Measurements from ENCODE around the gene PTGER2. TPM values are rescaled to one million over a fixed set of nuclear protein-coding genes. Genes with fewer than 3 reads are reported as not detected.

Gene PTGER2
- total RNA-seq, 4 donors from 2014 or later: 2.0 to 9.9 (median 3.5) TPM

DNA sequence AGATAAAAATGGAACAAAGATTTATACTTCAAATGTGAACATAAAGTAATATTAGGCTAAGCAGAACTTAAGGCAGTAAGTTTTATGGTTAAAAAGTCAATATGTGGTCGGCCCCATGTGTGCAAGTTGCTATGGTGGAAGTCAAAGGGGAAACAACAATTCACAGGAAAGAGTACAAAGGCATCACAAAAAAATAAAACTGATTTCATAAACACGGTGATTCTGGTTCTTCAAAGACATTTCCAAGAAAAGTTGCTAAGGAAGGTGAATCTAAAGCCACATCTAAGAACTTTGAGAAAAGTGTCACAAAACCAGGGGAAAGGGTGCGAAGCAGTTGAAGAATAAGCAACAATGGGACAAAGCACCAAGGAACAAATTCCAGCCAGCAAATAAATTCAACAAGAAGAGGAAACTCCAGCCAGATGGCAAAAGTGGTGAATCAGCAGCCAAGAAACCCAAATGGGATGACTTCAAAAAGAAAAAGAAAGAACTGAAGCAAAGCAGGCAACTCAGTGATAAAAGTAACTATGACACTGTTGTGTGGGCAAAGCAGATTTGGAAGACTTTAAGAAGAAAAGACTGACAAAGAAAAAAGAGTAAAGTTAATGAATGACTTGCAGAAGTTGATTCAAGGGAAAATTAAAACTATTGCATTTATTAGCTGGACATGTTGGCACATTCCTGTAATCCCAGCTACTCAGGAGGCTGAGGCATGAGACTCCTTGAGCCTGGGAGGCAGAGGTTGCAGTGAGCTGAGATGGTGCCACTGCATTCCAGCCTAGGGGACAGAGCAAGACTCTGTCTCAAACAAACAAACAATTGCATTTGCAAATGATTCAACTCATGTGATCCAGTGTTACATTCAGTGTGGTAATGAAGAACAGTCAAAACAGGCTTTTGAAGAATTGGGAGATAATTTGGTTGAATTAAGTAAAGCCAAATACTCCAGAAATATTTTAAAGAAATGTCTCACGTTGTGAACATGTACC, 27.2 kb upstream of the PTGER2 start:
- no peak for TF ChIP-seq CTCF (IDR thresholded peaks at IDR 0.05; ENCODE audit: low read depth)

DNA sequence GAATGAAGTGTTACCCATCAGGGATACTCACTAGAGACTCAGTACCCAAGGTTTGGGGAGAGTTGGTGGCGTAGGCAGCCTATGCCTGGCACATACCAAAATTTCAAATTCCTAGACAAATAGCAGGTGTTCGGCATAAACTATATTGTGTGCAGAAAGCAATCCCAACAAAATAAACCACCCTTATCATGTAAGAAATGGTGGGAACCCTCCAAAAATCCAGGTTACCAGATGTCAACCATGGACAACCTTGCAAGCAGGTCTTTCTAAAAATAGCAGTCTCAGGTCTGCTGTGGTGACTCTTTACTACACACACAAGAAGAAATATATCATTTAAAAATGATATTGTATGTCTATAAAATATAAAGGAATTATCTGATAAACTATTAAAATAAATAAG, 17.7 kb upstream of the PTGER2 start:
- TF ChIP-seq CTCF (IDR thresholded peaks at IDR 0.05; ENCODE audit: low read depth): no peak

GRCh38 chr14:52298795-52299194, 15.3 kb upstream of the PTGER2 start:
- no peak for TF ChIP-seq CTCF (IDR thresholded peaks at IDR 0.05; ENCODE audit: low read depth)

- TF ChIP-seq CTCF (IDR thresholded peaks at IDR 0.05; ENCODE audit: low read depth): no peak
Observed at GRCh38 chr14:52299692-52300278, 14.3 kb upstream of the PTGER2 start.

DNA sequence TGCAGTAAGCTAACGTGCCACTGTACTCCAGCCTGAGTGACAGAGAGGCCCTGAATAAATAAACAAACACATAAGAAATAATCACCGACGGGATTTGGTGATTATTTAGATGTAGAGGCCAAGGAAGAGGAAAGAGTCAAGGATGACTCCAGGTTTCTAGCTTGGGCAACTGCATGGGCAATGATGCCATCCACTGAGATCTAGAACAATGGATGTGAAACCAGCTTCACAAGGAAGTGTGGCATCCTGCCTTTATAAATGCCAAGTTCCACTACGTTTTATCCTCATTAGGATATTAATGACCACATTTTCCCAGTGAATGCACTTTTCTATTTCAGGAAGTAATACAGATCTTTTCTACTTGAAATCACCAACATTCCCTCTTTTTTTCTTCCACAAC, 10.9 kb upstream of the PTGER2 start:
- no peak for TF ChIP-seq CTCF (IDR thresholded peaks at IDR 0.05; ENCODE audit: low read depth)

DNA sequence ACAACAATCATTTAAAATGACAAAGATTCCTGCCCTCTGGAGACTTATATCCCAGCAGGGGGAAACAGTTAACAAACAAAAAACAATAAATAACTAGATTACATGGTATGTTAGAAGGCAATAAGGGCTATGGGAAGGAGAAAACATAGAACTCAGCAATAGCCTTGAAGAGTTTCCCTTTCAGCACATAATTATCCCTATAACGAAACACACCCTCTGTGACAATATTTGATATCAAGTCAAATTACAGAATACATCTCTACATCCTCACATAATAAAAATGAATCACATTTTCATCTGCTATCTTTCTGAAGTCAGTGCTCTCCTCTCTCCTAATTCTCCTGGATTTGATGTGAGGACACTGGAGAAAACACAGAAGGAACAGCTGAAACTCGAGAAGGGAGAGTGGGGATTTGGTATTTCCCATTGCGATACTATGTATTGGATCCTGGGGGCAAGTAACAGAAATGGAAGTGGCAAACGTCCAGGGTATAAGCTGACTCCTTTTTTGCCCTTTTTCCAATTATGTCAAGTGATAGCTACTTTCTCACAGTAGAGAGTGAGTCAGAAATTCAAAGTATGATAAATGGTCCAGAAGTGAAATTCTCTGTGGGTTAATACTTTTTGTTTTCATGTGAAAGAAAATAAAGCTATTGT, 9.7 kb upstream of the PTGER2 start:
- no peak for TF ChIP-seq CTCF (IDR thresholded peaks at IDR 0.05; ENCODE audit: low read depth)

GRCh38 chr14:52305014-52305413, 9.1 kb upstream of the PTGER2 start:
- no peak for TF ChIP-seq CTCF (IDR thresholded peaks at IDR 0.05; ENCODE audit: low read depth)
